Measurements from ENCODE around the gene CYP2A6.

- no peak for TF ChIP-seq CTCF (IDR thresholded peaks at IDR 0.05)
- no peak for TF ChIP-seq POLR2A (IDR thresholded peaks at IDR 0.05)
These were observed 38.5 kb downstream of the CYP2A6 start for GRCh38 chr19:40811478-40812341.
